K562 (cell line): ENCODE measurements around the gene NAPEPLD. TPM values are rescaled to one million over a fixed set of nuclear protein-coding genes. Genes with fewer than 3 reads are reported as not detected.

Source experiments
- BRF1 ChIP-seq: IDR thresholded peaks from 3 replicates; pipeline ENCODE4 v1.6.1; 2011; ENCODE audit warnings: borderline replicate concordance, mild to moderate bottlenecking; ENCODE audit not compliant: insufficient read length; ENCODE audit errors: extremely low read depth
- DIDO1 ChIP-seq: fragments of 450-650 bp; IDR thresholded peaks from 2 replicates; pipeline ENCODE4 v1.6.1; 2016; ENCODE audit warnings: low read depth, missing biosample characterization, missing genetic modification characterization
- FOXP4 ChIP-seq: sonication (generic); formaldehyde crosslinking; IDR thresholded peaks from 2 replicates; pipeline ENCODE4 v1.8.0; 2022; ENCODE audit warnings: mild to moderate bottlenecking, missing genetic modification reagents, borderline replicate concordance
- GATAD2B ChIP-seq: fragments of 450-650 bp; IDR thresholded peaks from 2 replicates; pipeline ENCODE4 v1.6.1; 2017; ENCODE audit warnings: mild to moderate bottlenecking, borderline replicate concordance
- HEY1 ChIP-seq: fragments of 250-450 bp; sonication (Bioruptor Pico); IDR thresholded peaks from 2 replicates; pipeline ENCODE4 v1.5.0; 2020; ENCODE audit warnings: mild to moderate bottlenecking, moderate library complexity, borderline replicate concordance
- HNRNPK ChIP-seq: fragments of 200-400 bp; formaldehyde crosslinking; IDR thresholded peaks from one replicate; pipeline ENCODE4 v1.6.1; 2018; ENCODE audit warnings: mild to moderate bottlenecking, low read depth, low read length; ENCODE audit not compliant: poor library complexity, severe bottlenecking
- HNRNPLL ChIP-seq: fragments of 200-400 bp; formaldehyde crosslinking; IDR thresholded peaks from 2 replicates; pipeline ENCODE4 v1.6.1; 2017; ENCODE audit warnings: low read length, low read depth, mild to moderate bottlenecking; ENCODE audit not compliant: poor library complexity, severe bottlenecking
- HNRNPUL1 ChIP-seq: fragments of 200-400 bp; formaldehyde crosslinking; IDR thresholded peaks from 2 replicates; pipeline ENCODE4 v1.6.1; 2017; ENCODE audit warnings: low read length
- NFRKB ChIP-seq: fragments of 450-650 bp; IDR thresholded peaks from 2 replicates; pipeline ENCODE4 v1.6.1; 2016; ENCODE audit warnings: low read depth
- NONO ChIP-seq, 2 experiments: fragments of 200-400 bp in 1 of 2; fragments of 450-650 bp in 1 of 2; formaldehyde crosslinking in 1 of 2; IDR thresholded peaks; 2 replicates each; pipeline ENCODE4 v1.6.1; 2017; ENCODE audit warnings: low read depth in 2 of 2, mild to moderate bottlenecking in 2 of 2, moderate library complexity in 2 of 2, low read length in 1 of 2
- RBBP5 ChIP-seq: fragments of 200-600 bp; sonication (generic); IDR thresholded peaks from 2 replicates; pipeline ENCODE4 v1.6.1; 2012; ENCODE audit warnings: borderline replicate concordance, mild to moderate bottlenecking, low read length, control low read depth, inconsistent platforms; ENCODE audit not compliant: insufficient read depth, poor library complexity, severe bottlenecking
- SMARCE1 ChIP-seq: fragments of 450-650 bp; IDR thresholded peaks from 2 replicates; pipeline ENCODE4 v1.7.1; 2016; ENCODE audit warnings: mild to moderate bottlenecking
- SRSF1 ChIP-seq: fragments of 200-400 bp; formaldehyde crosslinking; IDR thresholded peaks from 2 replicates; pipeline ENCODE4 v1.6.1; 2017; ENCODE audit warnings: mild to moderate bottlenecking, low read depth, low read length, moderate library complexity
- ZEB2 ChIP-seq: fragments of 450-650 bp; IDR thresholded peaks from 2 replicates; pipeline ENCODE4 v1.6.1; 2016
- ZNF778 ChIP-seq: fragments of 450-650 bp; formaldehyde crosslinking; IDR thresholded peaks from 2 replicates; pipeline ENCODE4 v1.4.0; 2020; ENCODE audit warnings: mild to moderate bottlenecking, moderate library complexity
- polyA plus RNA-seq, 8 experiments: library from polyadenylated mRNA; depleted of rRNA in 4 of 8; stranded (reverse) in 5 of 8; unstranded in 3 of 8; fragments of >200 nt; fragmentation: Nextera tagmentation in 2 of 8; fragmentation: Illumina TruSeq in 1 of 8; extraction: Ambion mirVana in 2 of 8; extraction: Trizol in 1 of 8; gene quantifications; 2 replicates each; pipeline versions ENCODE4 v1.2.1 to v1.2.3, GENCODE V29; 2011 to 2014; ENCODE audit warnings: inconsistent platforms in 1 of 8, missing spikeins in 1 of 8
- total RNA-seq, 7 experiments: library from RNA; depleted of rRNA in 6 of 7; stranded (reverse); fragments of >200 nt in 6 of 7; fragmentation: Illumina TruSeq in 2 of 7; extraction: Trizol in 2 of 7; gene quantifications; 2 replicates each; pipeline versions ENCODE4 v1.2.1 to v1.2.3, GENCODE V29; 2011 to 2021; ENCODE audit warnings: low replicate concordance in 1 of 7
- TF ChIP-seq, protein P1 (sequence below): fragments of 450-650 bp; formaldehyde crosslinking; IDR thresholded peaks from 2 replicates; pipeline ENCODE4 v1.4.0; 2020; ENCODE audit warnings: mild to moderate bottlenecking
- TF ChIP-seq, protein P2 (sequence below): sonication (generic); formaldehyde crosslinking; IDR thresholded peaks from 2 replicates; pipeline ENCODE4 v1.8.1; 2023; ENCODE audit warnings: missing genetic modification reagents, mild to moderate bottlenecking, borderline replicate concordance

The NAPEPLD gene
- total and polyA plus RNA-seq, 9 of the 15 experiments (the other 6 are each of a cell fraction or from before 2014, with no cell fraction given): 3.2 to 11.0 (median 7.5) TPM

GRCh38 chr7:103148994-103149807 is at the start of gene NAPEPLD (continued):
- TF ChIP-seq, protein P1, sequence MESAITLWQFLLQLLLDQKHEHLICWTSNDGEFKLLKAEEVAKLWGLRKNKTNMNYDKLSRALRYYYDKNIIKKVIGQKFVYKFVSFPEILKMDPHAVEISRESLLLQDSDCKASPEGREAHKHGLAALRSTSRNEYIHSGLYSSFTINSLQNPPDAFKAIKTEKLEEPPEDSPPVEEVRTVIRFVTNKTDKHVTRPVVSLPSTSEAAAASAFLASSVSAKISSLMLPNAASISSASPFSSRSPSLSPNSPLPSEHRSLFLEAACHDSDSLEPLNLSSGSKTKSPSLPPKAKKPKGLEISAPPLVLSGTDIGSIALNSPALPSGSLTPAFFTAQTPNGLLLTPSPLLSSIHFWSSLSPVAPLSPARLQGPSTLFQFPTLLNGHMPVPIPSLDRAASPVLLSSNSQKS (CRISPR knock-in tag): no peak
- TF ChIP-seq HNRNPK (no peak), ZNF778 (CRISPR knock-in tag) (no peak), BRF1 (no peak), HNRNPUL1 (no peak), FOXP4 (CRISPR knock-in tag) (no peak), NONO (IDR thresholded peaks at IDR 0.05; ENCODE audit: low read depth in 2 of 2, low read length in 1 of 2) (peak; percentile 73 to 83; a peak in 3 of 4 replicates), GATAD2B (peak; percentile 92; the same call in 1 of the 2 replicates), SRSF1 (peak; percentile 81; the same call in 1 of the 2 replicates), HNRNPLL (peak; percentile 82), ZEB2 (no peak), DIDO1 (peak; percentile 70; the same call in 1 of the 2 replicates), NFRKB (peak; percentile 99), RBBP5 (peak; percentile 98), HEY1 (CRISPR knock-in tag) (no peak), SMARCE1 (no peak)
- TF ChIP-seq, protein P2, sequence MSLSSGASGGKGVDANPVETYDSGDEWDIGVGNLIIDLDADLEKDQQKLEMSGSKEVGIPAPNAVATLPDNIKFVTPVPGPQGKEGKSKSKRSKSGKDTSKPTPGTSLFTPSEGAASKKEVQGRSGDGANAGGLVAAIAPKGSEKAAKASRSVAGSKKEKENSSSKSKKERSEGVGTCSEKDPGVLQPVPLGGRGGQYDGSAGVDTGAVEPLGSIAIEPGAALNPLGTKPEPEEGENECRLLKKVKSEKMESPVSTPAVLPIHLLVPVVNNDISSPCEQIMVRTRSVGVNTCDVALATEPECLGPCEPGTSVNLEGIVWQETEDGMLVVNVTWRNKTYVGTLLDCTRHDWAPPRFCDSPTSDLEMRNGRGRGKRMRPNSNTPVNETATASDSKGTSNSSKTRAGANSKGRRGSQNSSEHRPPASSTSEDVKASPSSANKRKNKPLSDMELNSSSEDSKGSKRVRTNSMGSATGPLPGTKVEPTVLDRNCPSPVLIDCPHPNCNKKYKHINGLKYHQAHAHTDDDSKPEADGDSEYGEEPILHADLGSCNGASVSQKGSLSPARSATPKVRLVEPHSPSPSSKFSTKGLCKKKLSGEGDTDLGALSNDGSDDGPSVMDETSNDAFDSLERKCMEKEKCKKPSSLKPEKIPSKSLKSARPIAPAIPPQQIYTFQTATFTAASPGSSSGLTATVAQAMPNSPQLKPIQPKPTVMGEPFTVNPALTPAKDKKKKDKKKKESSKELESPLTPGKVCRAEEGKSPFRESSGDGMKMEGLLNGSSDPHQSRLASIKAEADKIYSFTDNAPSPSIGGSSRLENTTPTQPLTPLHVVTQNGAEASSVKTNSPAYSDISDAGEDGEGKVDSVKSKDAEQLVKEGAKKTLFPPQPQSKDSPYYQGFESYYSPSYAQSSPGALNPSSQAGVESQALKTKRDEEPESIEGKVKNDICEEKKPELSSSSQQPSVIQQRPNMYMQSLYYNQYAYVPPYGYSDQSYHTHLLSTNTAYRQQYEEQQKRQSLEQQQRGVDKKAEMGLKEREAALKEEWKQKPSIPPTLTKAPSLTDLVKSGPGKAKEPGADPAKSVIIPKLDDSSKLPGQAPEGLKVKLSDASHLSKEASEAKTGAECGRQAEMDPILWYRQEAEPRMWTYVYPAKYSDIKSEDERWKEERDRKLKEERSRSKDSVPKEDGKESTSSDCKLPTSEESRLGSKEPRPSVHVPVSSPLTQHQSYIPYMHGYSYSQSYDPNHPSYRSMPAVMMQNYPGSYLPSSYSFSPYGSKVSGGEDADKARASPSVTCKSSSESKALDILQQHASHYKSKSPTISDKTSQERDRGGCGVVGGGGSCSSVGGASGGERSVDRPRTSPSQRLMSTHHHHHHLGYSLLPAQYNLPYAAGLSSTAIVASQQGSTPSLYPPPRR: no peak
